Kidney epithelial cell (primary cell): ENCODE results near the gene KCNT2. TPM values are rescaled to one million over a fixed set of nuclear protein-coding genes. Genes with fewer than 3 reads are reported as not detected.

Experiments used
- DNase-seq: peaks from one replicate; pipeline ENCODE4 v3.0.0-alpha.2; 2010; ENCODE audit warnings: low read depth
- H3K27me3 ChIP-seq: 2 replicates; pipeline ENCODE4 v1.6.0; 2011; ENCODE audit warnings: low read length; ENCODE audit not compliant: control insufficient read depth, insufficient read depth
- H3K36me3 ChIP-seq: 2 replicates; pipeline ENCODE4 v1.5.1; 2011; ENCODE audit warnings: low read length; ENCODE audit not compliant: control insufficient read depth, insufficient read depth
- H3K4me3 ChIP-seq: 2 replicates; pipeline ENCODE4 v1.5.1; 2011; ENCODE audit warnings: low read depth, mild to moderate bottlenecking, control low read depth, low read length
- CTCF ChIP-seq: IDR thresholded peaks from 2 replicates; pipeline ENCODE4 v1.5.1; 2011; ENCODE audit warnings: mild to moderate bottlenecking, moderate library complexity, low read length, control low read depth, inconsistent platforms; ENCODE audit not compliant: insufficient read depth, poor library complexity, severe bottlenecking
- total RNA-seq: library from RNA; depleted of rRNA; stranded (reverse); fragments of >200 nt; gene quantifications from 2 replicates; pipeline ENCODE4 v1.2.3, GENCODE V29; 2015

Gene KCNT2
- total RNA-seq, 1 donor from 2014 or later, result 1.8 TPM

- H3K36me3 ChIP-seq, result no peaks in the 10 kb centered on the region
- H3K27me3 ChIP-seq, result no peaks in the 10 kb centered on the region
- TF ChIP-seq CTCF, result no peak
- peak; percentile 28 for DNase-seq
- H3K4me3 ChIP-seq, result no peak overlapping the region
Observed at GRCh38 chr1:196467230-196467925, 140.9 kb downstream of the KCNT2 start.

- peak; percentile 82 for DNase-seq
- H3K36me3 ChIP-seq, result no peaks in the 10 kb centered on the region
- no peak for TF ChIP-seq CTCF
Observed at GRCh38 chr1:196466654-196467053, 141.6 kb downstream of the KCNT2 start.

GRCh38 chr1:196466166-196466565 is 142.1 kb downstream of the KCNT2 start:
- Histone ChIP-seq H3K4me3 (no peak overlapping the region), H3K27me3 (no peaks in the 10 kb centered on the region), H3K36me3 (no peaks in the 10 kb centered on the region)
- TF ChIP-seq CTCF, result no peak
- no peak for DNase-seq

More at GRCh38 chr1:196466654-196467053, 141.6 kb downstream of the KCNT2 start:
- Histone ChIP-seq H3K27me3 (no peaks in the 10 kb centered on the region), H3K4me3 (no peak overlapping the region)

- DNase-seq, result peak; percentile 29
- Histone ChIP-seq H3K36me3 (no peaks in the 10 kb centered on the region), H3K4me3 (no peak overlapping the region), H3K27me3 (no peaks in the 10 kb centered on the region)
- TF ChIP-seq CTCF, result no peak
Observed at GRCh38 chr1:196464480-196464941, 143.7 kb downstream of the KCNT2 start.

GRCh38 chr1:196462086-196462485 is 146.2 kb downstream of the KCNT2 start:
- no peak overlapping the region for H3K4me3 ChIP-seq
- TF ChIP-seq CTCF, result no peak
- no peaks in the 10 kb centered on the region for H3K36me3 ChIP-seq
- no peak for DNase-seq
- no peaks in the 10 kb centered on the region for H3K27me3 ChIP-seq

- no peaks in the 10 kb centered on the region for H3K36me3 ChIP-seq
- H3K4me3 ChIP-seq, result no peak overlapping the region
- no peak for DNase-seq
- no peaks in the 10 kb centered on the region for H3K27me3 ChIP-seq
- no peak for TF ChIP-seq CTCF
Observed at GRCh38 chr1:196461521-196461920, 146.7 kb downstream of the KCNT2 start.
